Omental fat pad (tissue), 4 donors: ENCODE results near the gene ATP2A3. TPM values are rescaled to one million over a fixed set of nuclear protein-coding genes. Genes with fewer than 3 reads are reported as not detected.

Source experiments
- ATAC-seq: fragments of 150-250 bp; one replicate; pipeline ENCODE4 v1.9.1; 2016; ENCODE audit warnings: mild to moderate bottlenecking, moderate library complexity; ENCODE audit not compliant: low FRiP score
- DNase-seq: peaks from one replicate; pipeline ENCODE4 v3.0.0-alpha.2; 2019; ENCODE audit warnings: low spot score
- total RNA-seq, 4 donors: library from RNA; depleted of rRNA; stranded (reverse); fragments of >200 nt; gene quantifications; one replicate each; pipeline ENCODE4 v1.1.0, GENCODE V29; 2016
- TF ChIP-seq, protein P1 (sequence below), 3 donors: fragments of 450-650 bp; IDR thresholded peaks; one replicate each; pipeline ENCODE4 v1.5.1; 2016 to 2017; ENCODE audit warnings: antibody characterized with exemption in 3 of 3, mild to moderate bottlenecking in 3 of 3, moderate library complexity in 2 of 3

ATP2A3 gene
- total RNA-seq, 4 donors from 2014 or later, result 2.9 to 12.3 (median 5.5) TPM

DNA sequence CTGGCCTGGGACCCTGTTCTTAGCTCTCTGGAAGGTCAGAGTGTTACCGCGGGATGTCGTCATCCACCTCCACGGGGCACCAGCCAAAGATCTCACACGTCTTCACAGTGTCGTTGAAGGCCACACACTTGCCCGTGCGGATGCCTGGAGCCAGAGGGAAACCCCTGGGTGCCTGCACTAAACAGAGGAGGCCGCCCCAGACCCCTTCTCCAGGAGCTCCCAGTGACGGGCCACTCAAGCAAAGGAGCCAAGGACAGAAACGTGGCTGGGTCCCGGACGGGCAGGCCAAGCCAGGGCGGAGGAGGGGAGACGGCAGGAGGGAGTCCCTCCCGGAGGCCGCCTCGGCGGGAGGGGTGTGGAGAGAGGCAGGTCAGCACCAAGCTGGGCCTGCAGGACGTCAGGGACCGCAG, 60.4 kb downstream of the ATP2A3 start:
- ATAC-seq, result no peak
- no peak for DNase-seq
- TF ChIP-seq, protein P1, sequence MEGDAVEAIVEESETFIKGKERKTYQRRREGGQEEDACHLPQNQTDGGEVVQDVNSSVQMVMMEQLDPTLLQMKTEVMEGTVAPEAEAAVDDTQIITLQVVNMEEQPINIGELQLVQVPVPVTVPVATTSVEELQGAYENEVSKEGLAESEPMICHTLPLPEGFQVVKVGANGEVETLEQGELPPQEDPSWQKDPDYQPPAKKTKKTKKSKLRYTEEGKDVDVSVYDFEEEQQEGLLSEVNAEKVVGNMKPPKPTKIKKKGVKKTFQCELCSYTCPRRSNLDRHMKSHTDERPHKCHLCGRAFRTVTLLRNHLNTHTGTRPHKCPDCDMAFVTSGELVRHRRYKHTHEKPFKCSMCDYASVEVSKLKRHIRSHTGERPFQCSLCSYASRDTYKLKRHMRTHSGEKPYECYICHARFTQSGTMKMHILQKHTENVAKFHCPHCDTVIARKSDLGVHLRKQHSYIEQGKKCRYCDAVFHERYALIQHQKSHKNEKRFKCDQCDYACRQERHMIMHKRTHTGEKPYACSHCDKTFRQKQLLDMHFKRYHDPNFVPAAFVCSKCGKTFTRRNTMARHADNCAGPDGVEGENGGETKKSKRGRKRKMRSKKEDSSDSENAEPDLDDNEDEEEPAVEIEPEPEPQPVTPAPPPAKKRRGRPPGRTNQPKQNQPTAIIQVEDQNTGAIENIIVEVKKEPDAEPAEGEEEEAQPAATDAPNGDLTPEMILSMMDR (IDR thresholded peaks at IDR 0.05), result no peak

DNA sequence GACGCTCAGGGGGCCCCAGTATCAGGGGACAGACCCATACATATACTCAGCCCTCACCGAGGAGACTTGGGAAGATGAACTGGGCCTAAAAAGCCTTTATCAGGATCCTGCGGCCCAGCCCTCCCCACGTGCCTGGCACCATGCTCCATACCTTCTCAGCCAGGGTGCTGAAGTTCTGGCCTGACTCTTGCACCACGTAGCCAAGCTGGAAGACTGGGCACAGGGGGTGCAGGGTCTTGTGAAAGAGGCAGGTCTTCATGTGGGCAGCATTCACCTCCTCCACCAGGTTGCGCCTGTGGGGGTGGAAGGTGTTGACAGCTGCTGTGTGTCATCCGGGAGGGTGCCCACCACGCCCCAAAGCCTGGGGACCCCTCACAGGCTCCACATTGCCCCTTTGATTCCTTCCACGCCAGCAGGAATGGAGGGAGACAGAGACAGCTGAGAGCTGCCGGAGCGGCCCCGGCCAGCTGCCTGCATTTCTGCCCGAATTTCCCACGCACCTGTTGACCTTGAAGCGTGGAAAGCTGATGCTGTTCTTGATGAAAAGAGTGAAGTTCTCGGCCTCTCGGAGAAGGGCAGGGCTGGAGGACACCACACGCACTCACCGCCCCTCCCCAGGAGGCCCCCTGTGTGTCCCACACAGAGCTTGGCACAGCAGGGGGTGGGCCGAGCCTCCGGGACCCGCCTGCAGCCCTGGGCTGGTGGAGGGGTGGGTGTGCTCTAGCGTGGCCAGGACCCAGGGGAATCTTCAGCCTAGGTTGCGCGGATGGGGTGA, 61.0 kb downstream of the ATP2A3 start:
- DNase-seq (no peak), ATAC-seq (no peak)
- TF ChIP-seq, protein P1 (IDR thresholded peaks at IDR 0.05), result no peak

DNA sequence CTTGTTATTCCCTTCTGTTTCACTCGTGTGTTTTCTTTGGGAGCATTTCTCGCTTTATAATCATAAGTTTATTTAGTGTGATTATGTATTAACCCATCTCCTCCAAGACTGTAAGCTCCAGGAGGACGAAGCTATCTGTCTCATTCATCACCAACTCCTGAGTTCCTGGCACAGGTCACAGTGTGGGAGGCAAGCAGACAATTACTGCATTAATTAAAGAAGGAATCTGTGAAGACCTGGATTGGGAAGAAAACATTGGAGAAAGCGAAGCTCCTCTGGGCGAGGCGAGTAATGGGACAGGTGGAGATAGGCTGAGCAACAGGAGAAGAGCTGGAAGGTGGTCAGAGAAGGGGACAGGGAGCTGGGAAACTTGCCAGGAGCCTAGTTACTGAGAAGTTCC, 63.6 kb downstream of the ATP2A3 start:
- DNase-seq (no peak), ATAC-seq (no peak)

DNA sequence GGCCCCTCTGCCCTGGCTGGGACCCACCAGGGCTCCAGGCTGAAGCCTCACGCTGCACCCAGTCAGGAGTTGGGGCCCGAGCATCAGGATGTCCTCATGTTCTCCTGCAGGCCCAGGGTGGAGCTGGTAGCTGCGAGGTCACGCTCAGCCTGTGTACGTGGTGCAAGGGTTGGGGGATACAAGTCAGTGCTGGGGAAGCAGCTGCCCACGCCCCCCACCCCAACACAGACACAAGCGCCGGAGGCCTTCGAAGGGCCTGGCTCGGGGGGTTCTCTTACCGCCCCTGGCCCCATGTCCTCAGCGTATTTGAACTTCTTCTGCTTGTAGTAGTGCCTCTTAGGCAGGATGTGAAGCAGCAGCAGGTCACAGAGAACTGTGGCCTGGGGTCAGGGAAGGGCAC, 66.5 kb downstream of the ATP2A3 start:
- no peak for ATAC-seq
- TF ChIP-seq, protein P1 (IDR thresholded peaks at IDR 0.05), result no peak
- DNase-seq, result no peak

More for the DNA sequence above, 63.6 kb downstream of the ATP2A3 start:
- TF ChIP-seq, protein P1 (IDR thresholded peaks at IDR 0.05), result no peak

DNA sequence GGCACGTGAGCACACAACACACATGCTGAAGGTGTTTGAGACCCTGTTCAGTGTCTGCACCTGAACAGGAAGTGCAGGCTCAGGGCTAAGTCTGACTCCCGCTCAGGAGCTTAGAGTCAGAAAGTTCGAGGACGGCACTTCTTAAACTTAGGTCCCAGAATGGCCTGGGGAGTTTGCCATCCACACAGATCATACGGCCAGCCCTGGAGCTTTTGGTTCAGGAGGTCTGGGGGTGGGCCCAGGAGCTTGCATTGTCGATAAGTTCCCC, 67.3 kb downstream of the ATP2A3 start:
- TF ChIP-seq, protein P1 (IDR thresholded peaks at IDR 0.05), result no peak
- DNase-seq, result no peak
- no peak for ATAC-seq

DNA sequence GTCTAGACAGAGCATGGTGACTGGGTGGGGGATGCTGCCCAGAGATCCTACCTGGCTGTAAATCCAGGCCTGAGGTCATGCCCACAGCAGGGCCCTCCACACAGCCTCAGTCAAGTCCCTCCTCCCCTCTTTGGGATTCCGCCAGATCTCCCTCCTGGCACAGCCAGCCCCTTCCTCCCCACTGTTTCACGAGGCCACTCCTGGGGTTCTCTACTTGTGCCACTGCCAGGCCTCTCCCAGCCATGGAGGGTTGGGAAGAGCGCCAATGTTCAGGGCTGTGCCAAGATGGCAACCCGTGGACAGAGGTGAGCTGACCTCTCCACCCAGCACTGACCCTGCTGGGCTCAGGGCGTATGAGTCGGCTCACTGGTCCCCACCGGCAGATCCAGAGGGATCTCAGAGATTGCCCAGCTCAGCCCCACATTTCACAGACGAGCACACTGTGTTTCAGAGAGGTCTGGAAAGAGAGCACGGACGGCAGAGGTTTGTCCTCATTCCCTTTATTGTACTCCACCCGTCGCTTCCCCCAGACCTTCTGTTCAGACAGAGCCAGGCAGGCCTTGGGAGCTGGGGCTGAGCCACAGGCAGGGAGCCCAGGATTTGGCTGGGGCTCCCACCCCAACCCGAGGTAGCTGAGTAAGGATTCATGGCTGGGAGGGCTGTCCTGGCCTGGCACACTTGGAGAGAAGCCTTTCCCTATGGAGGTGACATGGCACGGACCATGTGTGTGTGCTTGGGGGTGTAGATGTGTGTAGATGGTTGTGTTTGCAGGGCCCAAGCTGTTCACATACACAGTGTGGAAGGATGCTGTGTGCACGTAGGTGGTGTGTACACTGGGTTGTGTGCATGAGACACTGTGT, 67.9 kb downstream of the ATP2A3 start:
- TF ChIP-seq, protein P1 (IDR thresholded peaks at IDR 0.05), result no peak
- no peak for ATAC-seq
- no peak for DNase-seq
